Panc1 (cell line): ENCODE measurements around the gene KRT2.

Source experiments
- CTCF ChIP-seq: fragments of 450-650 bp; IDR thresholded peaks from 2 replicates; pipeline ENCODE4 v1.5.1; 2017; ENCODE audit warnings: mild to moderate bottlenecking
- POLR2AphosphoS5 ChIP-seq: IDR thresholded peaks from 2 replicates; pipeline ENCODE4 v1.6.1; 2012; ENCODE audit warnings: mild to moderate bottlenecking, low read depth, low read length, moderate library complexity
- SIN3A ChIP-seq: IDR thresholded peaks from 2 replicates; pipeline ENCODE4 v1.6.1; 2012; ENCODE audit warnings: low read depth, mild to moderate bottlenecking, low read length, moderate library complexity, borderline replicate concordance; ENCODE audit not compliant: insufficient read depth

- TF ChIP-seq CTCF (no peak), SIN3A (no peak), POLR2AphosphoS5 (no peak)
Measured at GRCh38 chr12:52669426-52669825, 17.4 kb upstream of the KRT2 start.
